HG02763 (cell line): ENCODE results near the gene KIF1A.
"Not testable (repeated sequence)": the region's sequence is repeated elsewhere in the genome, so short reads cannot be mapped to it uniquely, and the experiment has no call there.

Experiments
- ATAC-seq: cut with Tn5 transposase; IDR thresholded peaks from one replicate; pipeline ENCODE4 v1.9.1; 2021; ENCODE audit warnings: mild to moderate bottlenecking, moderate library complexity; ENCODE audit not compliant: unreplicated experiment

Gene KIF1A

GRCh38 chr2:240704651-240705050, 115.4 kb downstream of the KIF1A start:
- no peak for ATAC-seq

GRCh38 chr2:240703417-240704341, 116.3 kb downstream of the KIF1A start:
- ATAC-seq, result no peak

DNA sequence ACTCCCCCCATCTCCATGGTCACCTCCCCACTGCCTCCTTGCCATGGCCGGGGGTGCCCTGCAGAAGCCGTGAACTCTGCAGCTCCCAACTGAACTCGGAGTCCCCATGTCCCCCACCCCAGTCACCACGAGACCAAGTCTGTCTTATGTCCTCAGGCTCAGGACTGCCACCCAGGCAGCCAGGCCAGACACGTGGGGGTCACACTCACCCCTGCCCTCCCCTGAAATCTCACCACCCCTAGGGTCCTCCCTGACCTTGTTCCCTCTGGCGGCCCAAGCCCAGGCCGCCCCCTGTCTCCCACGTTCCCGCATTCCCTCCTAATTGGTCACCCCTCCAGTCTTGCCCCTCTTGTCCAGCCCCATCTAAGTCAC, 117.4 kb downstream of the KIF1A start:
- no peak for ATAC-seq

DNA sequence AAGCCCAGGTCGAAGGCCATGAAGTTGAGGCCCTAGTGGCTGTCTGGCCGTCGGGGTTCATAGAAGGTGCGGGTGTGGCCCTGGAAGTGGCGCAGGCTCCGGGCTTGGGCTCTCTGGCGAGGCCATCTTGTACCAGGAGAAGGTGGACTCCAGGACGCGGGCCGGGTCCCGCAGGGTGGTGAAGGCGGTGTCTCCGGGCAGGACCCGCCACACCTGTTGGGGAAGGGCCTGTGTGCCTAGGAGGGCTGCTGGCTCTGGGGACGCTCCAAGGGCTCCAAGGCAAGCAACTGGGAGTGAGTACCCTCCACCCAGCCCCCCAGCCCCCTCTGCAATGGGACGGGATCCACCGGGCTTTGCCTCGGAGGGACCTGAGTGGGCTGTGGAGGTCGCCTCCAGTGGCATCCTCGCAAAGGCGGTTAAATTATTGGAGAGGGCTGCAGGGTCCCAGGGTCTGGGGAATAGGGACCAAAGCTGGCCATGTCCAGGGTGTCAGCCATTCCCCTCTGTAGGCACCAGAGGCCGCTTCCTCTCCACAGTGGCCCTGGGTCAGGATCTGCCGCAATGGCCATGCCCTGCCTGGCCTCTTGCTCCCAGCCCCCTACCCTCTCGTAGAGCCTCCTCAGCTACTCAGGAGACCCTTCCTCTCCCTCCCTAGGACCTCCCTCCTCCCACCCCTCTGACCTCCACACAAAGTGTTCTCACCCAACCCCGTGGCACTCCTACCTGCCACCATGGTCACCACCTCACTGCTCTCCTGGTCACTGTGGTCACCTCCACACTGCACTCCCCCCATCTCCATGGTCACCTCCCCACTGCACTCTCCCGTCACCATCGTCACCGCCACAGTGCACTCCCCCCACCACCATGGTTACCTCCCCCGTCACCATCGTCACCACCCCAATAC, 118.0 kb downstream of the KIF1A start:
- no peak for ATAC-seq

DNA sequence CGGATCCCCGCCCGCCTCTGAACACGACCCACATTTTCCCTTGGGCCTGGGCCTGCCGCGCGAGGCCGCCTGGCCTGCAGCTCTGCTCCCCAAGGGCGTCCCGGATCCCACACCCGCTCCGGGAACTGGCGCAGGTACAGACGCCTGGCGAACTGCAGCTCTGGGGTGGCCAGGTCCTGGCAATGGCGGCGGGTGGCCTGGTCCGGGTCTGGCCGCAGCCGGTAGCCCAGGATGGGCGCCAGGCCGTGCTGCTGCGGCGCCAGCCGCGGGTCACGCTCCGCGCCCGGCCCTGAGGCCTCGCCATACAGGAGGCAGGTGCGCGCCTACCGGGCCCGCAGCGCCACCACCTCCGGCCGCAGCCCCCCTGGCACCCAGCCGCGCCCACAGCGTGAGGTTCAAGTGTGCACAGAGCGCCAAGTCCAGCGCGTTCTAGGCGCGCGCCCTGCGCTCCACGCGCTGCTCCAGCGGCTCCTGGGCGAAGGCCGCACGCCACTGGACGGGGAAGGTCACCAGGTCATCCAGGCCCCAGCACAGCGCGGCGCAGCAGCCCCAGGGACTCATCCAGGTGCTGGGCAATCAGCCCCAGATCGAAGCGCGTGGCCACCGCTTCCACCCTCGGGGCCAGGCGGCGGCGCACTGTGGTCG, 118.8 kb downstream of the KIF1A start:
- no peak for ATAC-seq

DNA sequence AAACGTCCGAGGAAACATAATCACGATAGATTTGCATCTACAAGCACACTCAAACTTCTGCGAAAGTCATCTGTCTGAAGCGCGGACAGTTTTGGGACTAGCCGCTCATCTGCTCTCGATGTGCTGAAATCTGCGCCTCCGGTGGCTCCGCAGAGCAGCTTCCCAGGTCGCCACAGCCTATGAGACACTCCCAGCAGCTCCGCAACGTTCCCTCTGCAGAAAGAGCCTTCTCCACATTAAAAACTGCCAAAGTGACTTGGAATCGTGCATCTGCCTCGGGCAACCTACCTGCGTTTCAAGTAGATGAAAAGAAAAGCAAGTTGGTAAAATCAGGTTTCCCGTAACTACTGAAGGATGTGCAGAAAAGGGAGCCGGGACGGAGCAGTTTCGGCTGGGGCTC, 119.4 kb downstream of the KIF1A start:
- ATAC-seq, result not testable (repeated sequence)

- ATAC-seq, result not testable (repeated sequence)
Observed at GRCh38 chr2:240699835-240700234, 120.2 kb downstream of the KIF1A start.

DNA sequence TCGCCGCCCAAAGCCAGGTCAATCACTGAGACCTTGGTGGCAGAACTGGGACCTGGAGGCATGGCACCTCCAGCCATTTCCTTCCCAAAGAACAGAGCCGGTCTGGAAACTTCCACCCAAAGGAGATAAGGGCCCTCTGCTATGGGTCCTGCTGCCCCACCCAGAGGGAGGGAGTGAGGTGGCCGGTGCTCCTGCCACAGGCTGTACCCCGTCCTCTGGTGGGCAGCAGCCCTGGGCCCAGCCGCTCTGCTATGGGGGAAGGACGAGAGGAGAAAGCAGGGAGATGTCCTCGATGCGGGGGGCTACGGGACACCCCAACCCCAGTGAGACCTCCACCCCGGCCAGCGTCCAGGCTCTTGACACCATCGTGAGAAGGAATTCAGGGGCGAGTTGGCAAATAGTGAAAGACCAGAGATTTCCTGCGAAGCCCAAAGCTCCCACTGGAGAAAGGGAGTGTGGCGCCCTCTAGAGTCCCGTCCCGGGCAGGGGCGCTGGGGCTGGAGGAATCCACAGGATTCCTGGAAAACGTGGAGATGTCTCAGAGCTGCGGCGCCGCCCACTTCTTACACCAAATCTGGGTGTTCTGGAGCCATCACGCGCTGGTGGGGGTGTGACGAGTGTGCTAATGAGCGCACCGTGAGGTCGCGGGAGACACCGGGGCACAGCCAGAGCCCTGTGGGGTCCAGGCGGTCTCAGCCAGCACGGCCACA, 121.0 kb downstream of the KIF1A start:
- ATAC-seq, result not testable (repeated sequence)

GRCh38 chr2:240696469-240696868, 123.5 kb downstream of the KIF1A start:
- not testable (repeated sequence) for ATAC-seq

DNA sequence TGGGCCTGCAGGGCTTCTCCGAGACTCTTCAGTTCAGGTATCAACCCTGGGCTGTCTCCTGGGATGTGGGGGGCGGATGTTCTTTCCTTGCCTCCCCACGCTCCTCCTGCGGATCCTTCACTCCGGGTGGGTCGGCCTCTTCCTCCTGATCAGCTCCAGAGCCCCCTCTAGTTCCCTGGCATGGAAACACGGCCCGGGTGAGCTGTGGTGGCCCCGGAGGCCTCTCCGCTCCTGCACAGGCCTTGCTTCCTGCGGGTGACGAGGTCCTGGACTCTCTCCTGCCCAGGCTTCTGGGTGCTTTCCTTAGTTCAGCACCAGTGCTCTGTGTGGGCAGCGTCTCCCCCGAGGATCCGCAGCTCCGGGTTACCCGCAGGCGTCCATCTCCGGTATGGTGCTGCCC, 124.4 kb downstream of the KIF1A start:
- ATAC-seq, result not testable (repeated sequence)

- not testable (repeated sequence) for ATAC-seq
Observed at GRCh38 chr2:240694304-240694703, 125.7 kb downstream of the KIF1A start.

- not testable (repeated sequence) for ATAC-seq
Observed at GRCh38 chr2:240692583-240693561, 127.1 kb downstream of the KIF1A start.

GRCh38 chr2:240691631-240692420, 128.2 kb downstream of the KIF1A start, which contains the start of gene AQP12A:
Gene AQP12A, plus strand, starts transcription at chr2:240691866. Its CDS starts 48 bp downstream, at chr2:240691914.
- ATAC-seq, result not testable (repeated sequence)

GRCh38 chr2:240691075-240691427, 129.0 kb downstream of the KIF1A start:
- ATAC-seq, result not testable (repeated sequence)

- ATAC-seq, result not testable (repeated sequence)
Observed at GRCh38 chr2:240690421-240691074, 129.5 kb downstream of the KIF1A start.

- ATAC-seq, result no peak
Observed at GRCh38 chr2:240689975-240690374, 130.0 kb downstream of the KIF1A start.

DNA sequence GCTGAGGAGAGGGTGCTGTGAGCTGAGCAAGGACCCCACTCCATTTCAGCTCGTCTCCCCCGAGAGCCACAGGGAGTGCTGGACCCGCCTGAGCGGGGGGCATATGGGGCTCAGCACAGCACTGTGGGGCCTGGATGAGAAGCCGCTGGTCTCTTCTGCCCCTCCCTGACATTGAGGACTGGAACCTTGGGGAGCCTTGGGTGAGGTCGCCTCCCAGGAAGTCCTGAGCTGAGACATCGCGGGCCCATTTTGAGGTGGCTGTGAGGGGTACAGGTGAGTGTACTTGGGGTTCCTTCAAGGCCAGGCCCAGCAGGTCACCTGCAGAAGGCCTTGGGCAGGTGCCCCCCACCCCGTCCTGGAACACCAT, 131.5 kb downstream of the KIF1A start:
- no peak for ATAC-seq
